SK-N-MC (cell line): ENCODE data around the gene NACAD.

Experiments
- EZH2 ChIP-seq: fragments of 200-600 bp; sonication (generic); IDR thresholded peaks from one replicate; pipeline ENCODE4 v1.6.1; 2017; ENCODE audit warnings: antibody characterized with exemption
- POLR2AphosphoS5 ChIP-seq: IDR thresholded peaks from 2 replicates; pipeline ENCODE4 v1.6.1; 2012; ENCODE audit warnings: mild to moderate bottlenecking, low read depth, low read length, borderline replicate concordance

DNA sequence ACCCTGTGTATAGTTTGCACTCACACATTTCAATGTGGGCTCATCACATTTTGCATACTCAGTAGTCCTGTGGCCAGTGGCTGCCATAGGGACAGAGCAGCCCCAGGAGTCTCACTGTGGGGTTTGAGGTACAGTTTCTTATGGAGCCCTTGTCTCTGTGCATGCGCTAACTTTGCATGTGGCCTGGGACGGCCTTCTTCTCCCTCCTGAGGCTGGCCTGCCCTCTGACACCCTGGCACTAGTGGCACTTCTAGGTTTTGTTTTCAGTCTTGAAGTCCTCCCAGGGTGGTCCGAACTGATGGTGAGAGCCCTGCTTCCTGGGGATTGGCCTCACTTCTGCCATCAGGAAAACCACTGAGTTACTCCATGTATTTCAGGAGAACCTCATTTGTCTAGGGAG is 21.2 kb downstream of the NACAD start:
- TF ChIP-seq EZH2 = no peak
- TF ChIP-seq POLR2AphosphoS5 = no peak
